Astrocyte (in vitro differentiated cells and primary cell): Measurements from ENCODE around the gene SPTLC2. TPM values are rescaled to one million over a fixed set of nuclear protein-coding genes. Genes with fewer than 3 reads are reported as not detected.

Source experiments
- DNase-seq: peaks from one replicate; pipeline ENCODE4 v3.0.0-alpha.2; 2010; ENCODE audit warnings: low read depth
- FAIRE-seq: peaks from 2 replicates; lab custom pipeline; 2011; peaks lifted over from hg19 to GRCh38; lab: Jason Lieb, UNC
- H2AFZ ChIP-seq: 2 replicates; pipeline ENCODE4 v1.6.0; 2012; ENCODE audit warnings: low read depth, low read length, inconsistent platforms
- H3K27ac ChIP-seq: 2 replicates; pipeline ENCODE4 v1.5.1; 2011; ENCODE audit warnings: low read depth, low read length, inconsistent platforms
- H3K27me3 ChIP-seq: 2 replicates; pipeline ENCODE4 v1.6.0; 2011; ENCODE audit warnings: low read length, inconsistent platforms; ENCODE audit not compliant: insufficient read depth
- H3K36me3 ChIP-seq: 2 replicates; pipeline ENCODE4 v1.5.1; 2011; ENCODE audit warnings: low read length, inconsistent platforms; ENCODE audit not compliant: insufficient read depth
- H3K4me1 ChIP-seq: 2 replicates; pipeline ENCODE4 v1.5.1; 2011; ENCODE audit warnings: low read length, inconsistent platforms; ENCODE audit not compliant: insufficient read depth
- H3K4me2 ChIP-seq: 2 replicates; pipeline ENCODE4 v1.6.0; 2012; ENCODE audit warnings: low read length, inconsistent platforms
- H3K4me3 ChIP-seq: 2 replicates; pipeline ENCODE4 v1.5.1; 2011; ENCODE audit warnings: low read depth, mild to moderate bottlenecking, low read length, inconsistent platforms; ENCODE audit not compliant: insufficient read depth
- H3K79me2 ChIP-seq: 2 replicates; pipeline ENCODE4 v1.6.0; 2012; ENCODE audit warnings: mild to moderate bottlenecking, low read length, inconsistent platforms; ENCODE audit not compliant: insufficient read depth
- H3K9ac ChIP-seq: 2 replicates; pipeline ENCODE4 v1.6.0; 2012; ENCODE audit warnings: mild to moderate bottlenecking, low read length, inconsistent platforms
- H3K9me3 ChIP-seq: 2 replicates; pipeline ENCODE4 v1.5.1; 2012; ENCODE audit warnings: low read depth, mild to moderate bottlenecking, low read length, inconsistent platforms; ENCODE audit not compliant: insufficient read depth
- H4K20me1 ChIP-seq: 2 replicates; pipeline ENCODE4 v1.6.0; 2012; ENCODE audit warnings: low read length, inconsistent platforms; ENCODE audit not compliant: insufficient read depth
- H3K27ac Mint-ChIP-seq: one replicate; pipeline ENCODE4 v1.8.0; 2021; ENCODE audit warnings: mild to moderate bottlenecking, mixed read lengths; ENCODE audit not compliant: unreplicated experiment
- H3K27me3 Mint-ChIP-seq: one replicate; pipeline ENCODE4 v1.8.0; 2021; ENCODE audit warnings: low read depth, mixed read lengths; ENCODE audit not compliant: unreplicated experiment
- H3K36me3 Mint-ChIP-seq: one replicate; pipeline ENCODE4 v1.8.0; 2021; ENCODE audit warnings: low read depth, mixed read lengths; ENCODE audit not compliant: unreplicated experiment
- H3K4me1 Mint-ChIP-seq: one replicate; pipeline ENCODE4 v1.8.0; 2021; ENCODE audit warnings: low read depth, mixed read lengths; ENCODE audit not compliant: unreplicated experiment
- H3K4me3 Mint-ChIP-seq: one replicate; pipeline ENCODE4 v1.8.0; 2021; ENCODE audit warnings: mild to moderate bottlenecking, moderate library complexity, mixed read lengths; ENCODE audit not compliant: unreplicated experiment
- H3K9me3 Mint-ChIP-seq: one replicate; pipeline ENCODE4 v1.8.0; 2021; ENCODE audit warnings: mild to moderate bottlenecking, mixed read lengths; ENCODE audit not compliant: unreplicated experiment
- EZH2 ChIP-seq: IDR thresholded peaks from 2 replicates; pipeline ENCODE4 v1.6.1; 2012; ENCODE audit warnings: mild to moderate bottlenecking, low read length, inconsistent platforms; ENCODE audit not compliant: insufficient read depth
- total RNA-seq: library from RNA; stranded (reverse); gene quantifications from 2 replicates; pipeline ENCODE4 v1.2.1, GENCODE V29; 2021
- TF ChIP-seq, protein P1 (sequence below): IDR thresholded peaks from 2 replicates; pipeline ENCODE4 v1.5.1; 2011; ENCODE audit warnings: low read depth, mild to moderate bottlenecking, inconsistent platforms, low read length, moderate library complexity; ENCODE audit not compliant: insufficient read depth

The SPTLC2 gene
- total RNA-seq, 1 donor from 2014 or later: 51.2 TPM

DNA sequence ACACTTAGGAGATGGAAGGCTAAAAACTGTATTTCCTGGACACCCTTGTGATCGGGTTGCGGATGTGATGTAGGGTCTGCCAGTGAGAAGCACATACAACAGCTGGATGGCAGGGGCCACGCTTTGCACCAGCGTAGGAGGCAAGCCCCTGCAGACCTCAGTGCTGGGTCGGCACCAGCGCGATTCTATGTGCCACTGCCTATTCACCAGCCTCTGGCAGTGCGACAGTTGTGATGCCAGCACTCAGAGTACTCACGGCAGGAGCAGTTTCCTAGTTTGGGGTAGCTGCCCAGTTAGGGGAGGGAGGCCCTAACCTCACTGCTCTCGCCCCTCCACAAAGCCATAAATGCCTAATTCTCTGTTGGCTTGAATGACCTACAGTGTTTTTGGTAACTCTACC is 31.6 kb downstream of the SPTLC2 start:
- H3K36me3 ChIP-seq: no peaks in the 10 kb centered on the region
- no peaks in the 10 kb centered on the region for H3K27me3 ChIP-seq
- Mint-ChIP-seq H3K9me3 (no peaks in the 10 kb centered on the region), H3K27ac (no peak overlapping the region), H3K27me3 (no peaks in the 10 kb centered on the region), H3K4me1 (peaks cover 10% of the 10 kb centered on the region), H3K36me3 (peaks cover 4% of the 10 kb centered on the region), H3K4me3 (no peak overlapping the region)
- FAIRE-seq (no peak), DNase-seq (no peak)
- no peaks in the 10 kb centered on the region for H3K9me3 ChIP-seq
- H3K9ac ChIP-seq: no peak overlapping the region
- no peak for TF ChIP-seq EZH2
- TF ChIP-seq, protein P1, sequence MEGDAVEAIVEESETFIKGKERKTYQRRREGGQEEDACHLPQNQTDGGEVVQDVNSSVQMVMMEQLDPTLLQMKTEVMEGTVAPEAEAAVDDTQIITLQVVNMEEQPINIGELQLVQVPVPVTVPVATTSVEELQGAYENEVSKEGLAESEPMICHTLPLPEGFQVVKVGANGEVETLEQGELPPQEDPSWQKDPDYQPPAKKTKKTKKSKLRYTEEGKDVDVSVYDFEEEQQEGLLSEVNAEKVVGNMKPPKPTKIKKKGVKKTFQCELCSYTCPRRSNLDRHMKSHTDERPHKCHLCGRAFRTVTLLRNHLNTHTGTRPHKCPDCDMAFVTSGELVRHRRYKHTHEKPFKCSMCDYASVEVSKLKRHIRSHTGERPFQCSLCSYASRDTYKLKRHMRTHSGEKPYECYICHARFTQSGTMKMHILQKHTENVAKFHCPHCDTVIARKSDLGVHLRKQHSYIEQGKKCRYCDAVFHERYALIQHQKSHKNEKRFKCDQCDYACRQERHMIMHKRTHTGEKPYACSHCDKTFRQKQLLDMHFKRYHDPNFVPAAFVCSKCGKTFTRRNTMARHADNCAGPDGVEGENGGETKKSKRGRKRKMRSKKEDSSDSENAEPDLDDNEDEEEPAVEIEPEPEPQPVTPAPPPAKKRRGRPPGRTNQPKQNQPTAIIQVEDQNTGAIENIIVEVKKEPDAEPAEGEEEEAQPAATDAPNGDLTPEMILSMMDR: no peak
- no peak overlapping the region for H3K27ac ChIP-seq
- H3K79me2 ChIP-seq: peaks cover 94% of the 10 kb centered on the region
- peaks cover 19% of the 10 kb centered on the region for H3K4me1 ChIP-seq
- H4K20me1 ChIP-seq: peaks cover 73% of the 10 kb centered on the region
- H3K4me2 ChIP-seq: no peak overlapping the region
- H3K4me3 ChIP-seq: no peak overlapping the region
- no peak overlapping the region for H2AFZ ChIP-seq

DNA sequence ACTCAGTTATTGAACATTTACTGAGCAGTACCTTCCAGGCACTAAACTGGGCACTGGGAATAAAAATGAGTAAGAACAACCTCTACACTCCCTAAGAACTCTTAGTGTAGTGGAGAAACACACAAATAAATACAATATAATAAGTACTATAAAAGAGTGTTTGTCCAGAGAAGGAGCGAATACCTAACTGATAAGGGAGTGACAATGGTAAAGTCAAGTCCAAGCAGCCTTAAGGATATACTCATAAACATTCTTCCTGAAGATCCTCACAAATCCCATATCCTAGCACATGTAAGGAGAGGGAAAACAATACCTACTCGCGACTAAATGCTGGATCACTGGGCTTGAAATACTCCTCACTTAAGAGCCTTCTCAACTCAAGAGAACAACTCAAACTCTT is 32.8 kb downstream of the SPTLC2 start:
- no peak overlapping the region for H2AFZ ChIP-seq
- no peaks in the 10 kb centered on the region for H3K36me3 ChIP-seq
- Mint-ChIP-seq H3K27ac (no peak overlapping the region), H3K4me3 (no peak overlapping the region), H3K27me3 (no peaks in the 10 kb centered on the region), H3K9me3 (no peaks in the 10 kb centered on the region), H3K36me3 (peaks cover 4% of the 10 kb centered on the region), H3K4me1 (peaks cover 12% of the 10 kb centered on the region)
- peaks cover 77% of the 10 kb centered on the region for H4K20me1 ChIP-seq
- TF ChIP-seq, protein P1: no peak
- TF ChIP-seq EZH2: no peak
- H3K27me3 ChIP-seq: no peaks in the 10 kb centered on the region
- H3K4me3 ChIP-seq: no peak overlapping the region
- DNase-seq: no peak
- FAIRE-seq: no peak
- H3K9me3 ChIP-seq: no peaks in the 10 kb centered on the region
- no peak overlapping the region for H3K27ac ChIP-seq
- H3K79me2 ChIP-seq: peaks cover 94% of the 10 kb centered on the region
- H3K9ac ChIP-seq: no peak overlapping the region
- no peak overlapping the region for H3K4me2 ChIP-seq
- H3K4me1 ChIP-seq: peaks cover 25% of the 10 kb centered on the region

DNA sequence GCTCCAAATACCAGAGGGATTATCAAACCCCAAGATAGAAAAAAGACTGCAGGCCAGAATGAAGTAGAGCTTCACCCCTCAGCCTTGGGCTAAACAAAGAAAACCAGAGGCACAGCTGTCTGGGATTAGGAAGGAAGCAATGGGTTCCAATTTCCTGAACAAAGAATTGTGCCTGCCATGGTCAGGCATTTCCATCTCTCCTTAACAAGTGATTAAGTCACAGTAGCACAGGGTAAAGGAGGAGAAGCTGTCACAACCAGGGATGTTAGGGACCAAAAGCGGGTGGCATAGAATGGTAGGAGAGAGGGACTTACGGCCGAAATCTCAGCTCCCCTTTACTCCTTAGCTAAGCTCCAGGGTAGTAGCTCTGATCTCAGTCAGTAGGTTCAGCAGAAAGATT is 33.9 kb downstream of the SPTLC2 start:
- Histone ChIP-seq H3K4me2 (no peak overlapping the region), H3K27ac (no peak overlapping the region), H2AFZ (no peak overlapping the region), H4K20me1 (peaks cover 68% of the 10 kb centered on the region), H3K36me3 (no peaks in the 10 kb centered on the region), H3K9ac (no peak overlapping the region), H3K9me3 (no peaks in the 10 kb centered on the region), H3K27me3 (no peaks in the 10 kb centered on the region), H3K4me3 (no peak overlapping the region), H3K79me2 (peaks cover 91% of the 10 kb centered on the region), H3K4me1 (peaks cover 25% of the 10 kb centered on the region)
- Mint-ChIP-seq H3K36me3 (peaks cover 4% of the 10 kb centered on the region), H3K4me3 (no peak overlapping the region), H3K27ac (peak overlapping the region; percentile 4), H3K9me3 (no peaks in the 10 kb centered on the region), H3K27me3 (no peaks in the 10 kb centered on the region), H3K4me1 (peaks cover 12% of the 10 kb centered on the region)
- DNase-seq: no peak
- FAIRE-seq: no peak
- no peak for TF ChIP-seq EZH2
- TF ChIP-seq, protein P1: no peak
